GM12874 (cell line): ENCODE data around the gene RSPRY1.

Experiments
- TF ChIP-seq, protein P1 (sequence below): IDR thresholded peaks from 2 replicates; pipeline ENCODE4 v1.5.1; 2011; ENCODE audit warnings: low read depth, mild to moderate bottlenecking, control low read depth, low read length, moderate library complexity; ENCODE audit not compliant: insufficient read depth

The RSPRY1 gene

DNA sequence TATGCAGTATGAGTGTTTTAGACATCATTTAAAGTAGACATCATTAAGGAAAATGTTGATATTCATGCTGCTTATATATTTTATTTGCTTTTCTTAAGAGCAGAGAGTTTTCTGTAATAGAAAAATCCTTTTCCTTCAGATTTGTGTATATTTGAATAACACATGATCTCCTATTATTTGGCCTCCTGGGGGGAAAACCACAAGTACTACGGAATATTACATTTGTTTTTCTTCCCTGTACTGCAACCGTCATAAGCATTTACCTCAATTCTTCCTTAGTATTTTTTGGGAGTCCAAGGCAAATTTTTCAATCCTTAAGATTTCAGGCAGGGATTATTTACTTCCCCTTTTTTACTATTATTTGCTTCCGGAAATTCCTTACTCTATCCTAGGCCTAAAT lies 6.0 kb downstream of the RSPRY1 start:
- TF ChIP-seq, protein P1, sequence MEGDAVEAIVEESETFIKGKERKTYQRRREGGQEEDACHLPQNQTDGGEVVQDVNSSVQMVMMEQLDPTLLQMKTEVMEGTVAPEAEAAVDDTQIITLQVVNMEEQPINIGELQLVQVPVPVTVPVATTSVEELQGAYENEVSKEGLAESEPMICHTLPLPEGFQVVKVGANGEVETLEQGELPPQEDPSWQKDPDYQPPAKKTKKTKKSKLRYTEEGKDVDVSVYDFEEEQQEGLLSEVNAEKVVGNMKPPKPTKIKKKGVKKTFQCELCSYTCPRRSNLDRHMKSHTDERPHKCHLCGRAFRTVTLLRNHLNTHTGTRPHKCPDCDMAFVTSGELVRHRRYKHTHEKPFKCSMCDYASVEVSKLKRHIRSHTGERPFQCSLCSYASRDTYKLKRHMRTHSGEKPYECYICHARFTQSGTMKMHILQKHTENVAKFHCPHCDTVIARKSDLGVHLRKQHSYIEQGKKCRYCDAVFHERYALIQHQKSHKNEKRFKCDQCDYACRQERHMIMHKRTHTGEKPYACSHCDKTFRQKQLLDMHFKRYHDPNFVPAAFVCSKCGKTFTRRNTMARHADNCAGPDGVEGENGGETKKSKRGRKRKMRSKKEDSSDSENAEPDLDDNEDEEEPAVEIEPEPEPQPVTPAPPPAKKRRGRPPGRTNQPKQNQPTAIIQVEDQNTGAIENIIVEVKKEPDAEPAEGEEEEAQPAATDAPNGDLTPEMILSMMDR = no peak

DNA sequence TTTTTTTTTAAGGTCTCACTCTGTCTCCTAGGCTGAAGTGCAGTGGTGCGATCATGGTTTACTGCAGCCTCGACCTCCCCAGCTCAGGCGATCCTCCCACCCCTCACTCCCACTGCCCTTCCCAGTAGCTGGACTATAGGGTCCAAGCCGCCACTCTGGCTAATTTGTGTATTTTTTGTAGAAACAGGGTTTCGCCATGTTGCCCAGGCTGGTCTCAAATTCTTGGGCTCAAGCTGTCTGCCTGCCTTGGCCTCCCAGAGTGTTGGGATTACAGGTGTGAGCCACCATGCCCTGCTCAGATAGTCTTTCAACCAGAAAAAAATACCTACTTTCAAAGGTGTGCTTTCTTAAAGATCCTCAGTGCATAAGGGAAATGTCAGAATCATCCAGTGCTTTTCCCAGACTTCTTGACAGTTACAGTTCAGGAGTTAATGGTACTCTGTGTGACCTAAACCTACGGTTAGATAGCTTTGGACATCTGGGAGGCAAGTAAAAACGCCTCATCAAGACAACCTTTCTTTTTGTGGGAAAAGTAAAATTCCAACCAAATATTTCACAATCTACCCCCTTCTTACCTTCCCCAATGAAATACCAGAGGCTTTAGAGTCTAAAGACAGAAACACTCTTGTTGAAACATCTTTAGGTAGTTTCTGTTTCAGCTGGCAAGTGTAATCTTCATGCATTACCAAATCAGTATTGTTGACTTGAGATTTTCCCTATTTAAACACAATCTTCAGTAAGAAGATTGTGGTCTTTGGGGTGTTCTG lies 6.8 kb downstream of the RSPRY1 start:
- TF ChIP-seq, protein P1 = no peak

DNA sequence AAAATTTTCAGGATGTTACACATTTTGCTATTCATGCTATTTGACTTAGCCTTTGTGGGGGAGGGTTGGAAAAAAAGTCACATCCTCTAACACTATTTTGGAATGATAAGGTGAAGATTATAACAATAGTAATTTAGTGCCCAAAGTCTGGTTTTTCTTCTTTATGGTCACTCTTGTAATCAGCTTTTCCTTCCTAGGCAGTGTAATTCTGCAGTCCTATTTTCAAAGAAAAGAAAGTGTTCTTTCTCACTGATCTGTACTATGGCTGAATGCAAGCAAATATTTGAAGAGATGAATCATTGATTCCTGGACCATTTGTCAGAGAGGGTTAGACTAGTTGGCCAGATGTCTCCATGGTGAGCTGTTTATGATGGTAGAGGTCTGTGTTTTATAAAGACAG lies 8.4 kb downstream of the RSPRY1 start:
- TF ChIP-seq, protein P1 = no peak

DNA sequence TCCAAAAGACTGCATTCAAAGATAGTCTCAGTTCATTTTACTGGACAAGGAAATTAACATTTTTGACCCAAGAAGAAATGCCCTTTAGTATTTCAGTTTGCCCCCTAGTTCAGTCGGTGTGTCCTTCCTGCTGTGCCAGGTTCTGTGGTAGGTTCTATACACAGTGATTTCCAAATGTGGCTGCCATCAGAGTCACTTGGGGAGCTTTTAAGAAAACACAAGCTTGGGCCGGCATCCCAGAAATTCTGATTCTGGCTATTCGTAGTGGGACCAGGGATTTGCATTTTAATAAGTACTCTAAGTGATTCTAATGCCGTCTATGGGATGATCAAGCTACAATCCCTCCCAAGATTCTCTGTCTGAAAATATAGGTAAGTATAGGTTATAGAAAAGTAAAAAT lies 10.2 kb downstream of the RSPRY1 start:
- TF ChIP-seq, protein P1 = no peak

DNA sequence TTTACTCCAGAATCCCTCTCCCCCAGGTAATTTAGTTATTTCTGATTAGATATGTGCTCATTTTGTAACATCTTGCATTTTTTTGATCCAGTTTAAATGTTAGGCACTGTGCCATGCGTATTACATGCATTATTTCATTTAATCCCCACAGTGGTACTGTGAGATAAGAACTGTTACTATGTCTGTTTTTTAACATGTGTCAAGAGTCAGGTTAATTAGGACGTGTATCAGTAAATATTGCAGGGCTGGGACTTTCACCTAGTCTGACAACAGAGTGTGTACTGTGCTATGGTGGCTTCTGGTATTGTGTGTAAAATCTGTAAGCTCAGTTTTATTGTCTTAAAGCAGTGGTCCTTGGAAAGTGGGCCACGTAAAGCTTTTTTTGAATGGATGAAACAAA lies 10.6 kb downstream of the RSPRY1 start:
- TF ChIP-seq, protein P1 = no peak

DNA sequence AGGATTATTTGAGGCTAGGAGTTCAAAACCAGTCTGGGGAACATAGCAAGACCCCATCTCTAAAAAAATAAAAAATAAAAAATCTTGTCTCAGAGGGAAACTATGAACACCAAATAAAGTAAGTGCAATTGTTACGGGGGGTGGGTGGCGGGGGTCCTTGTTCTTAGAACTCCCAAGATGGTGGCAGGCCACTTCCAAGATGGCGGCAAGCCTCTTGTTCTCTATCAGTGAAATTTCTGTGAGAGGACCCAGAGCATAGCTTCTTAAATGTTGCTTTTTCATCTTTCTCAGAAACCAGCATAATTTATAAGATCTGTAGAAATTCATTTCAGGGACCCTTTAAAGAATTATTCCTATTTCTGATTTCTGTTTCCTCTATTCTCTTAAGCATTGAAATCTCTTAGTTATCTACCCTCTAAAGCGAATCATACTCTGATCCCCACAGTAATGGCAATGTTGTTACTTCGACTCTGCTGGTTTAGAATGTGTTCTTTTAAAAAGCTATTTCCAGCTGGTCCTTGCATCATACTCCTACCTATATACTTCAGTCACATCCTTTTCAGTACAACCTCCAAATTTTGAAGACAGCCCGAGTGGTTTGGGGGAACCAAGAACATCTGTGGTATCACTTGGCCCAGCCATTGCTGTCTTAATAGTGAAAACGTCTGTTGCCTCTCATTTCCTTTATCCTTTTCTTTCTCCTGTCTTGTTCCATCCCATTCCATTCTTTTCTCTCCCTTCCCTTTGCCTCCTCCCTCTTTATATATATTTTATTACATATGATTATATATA lies 16.2 kb downstream of the RSPRY1 start:
- TF ChIP-seq, protein P1 = no peak

DNA sequence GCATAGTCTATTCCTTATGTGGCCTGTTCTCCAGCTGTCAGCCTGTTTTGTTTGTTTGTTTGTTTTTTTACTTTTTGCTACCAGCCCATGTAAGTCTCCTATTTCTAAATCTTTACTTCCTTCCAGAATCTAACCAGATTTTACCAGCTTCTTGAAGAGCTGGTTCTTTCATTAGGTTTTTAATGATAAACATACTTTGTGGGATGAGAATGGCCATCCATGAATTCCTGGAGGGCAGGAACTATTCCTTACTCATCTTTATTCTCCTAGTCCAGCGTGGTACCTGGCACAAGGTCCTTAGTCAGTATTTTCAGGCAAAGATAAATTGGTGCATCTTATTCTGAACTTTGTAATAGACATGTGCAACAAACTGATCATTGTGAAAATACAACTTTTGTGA lies 17.3 kb downstream of the RSPRY1 start:
- TF ChIP-seq, protein P1 = no peak
